H1 (cell line): ENCODE data around the gene BRSK2. TPM values are rescaled to one million over a fixed set of nuclear protein-coding genes. Genes with fewer than 3 reads are reported as not detected.

Experiments
- CTCF ChIA-PET: fragments of 300-600 bp; sonication (Branson Sonifier 250); formaldehyde crosslinking; loops from one replicate; lab custom pipeline; 2021; ENCODE audit not compliant: partially characterized antibody; lab: Charles Lee
- POLR2A ChIA-PET: fragments of 300-600 bp; sonication (Branson Sonifier 250); formaldehyde crosslinking; loops from one replicate; lab custom pipeline; 2021; ENCODE audit warnings: inconsistent platforms; ENCODE audit not compliant: partially characterized antibody; lab: Charles Lee
- DNase-seq, 2 experiments: peaks; one replicate each; pipeline versions ENCODE4 v3.0.0 to v3.0.0-alpha.2; 2010 to 2022; ENCODE audit warnings: low spot score in 2 of 2, low read depth in 1 of 2, mixed read lengths in 1 of 2
- FAIRE-seq: peaks from 2 replicates; lab custom pipeline; 2011; peaks lifted over from hg19 to GRCh38; lab: Jason Lieb, UNC
- H2AFZ ChIP-seq: 2 replicates; pipeline ENCODE4 v1.8.1; 2012; ENCODE audit warnings: low read length, inconsistent platforms
- H2AK5ac ChIP-seq: 2 replicates; pipeline ENCODE4 v1.6.1; 2013; ENCODE audit warnings: low read depth, low read length
- H2BK120ac ChIP-seq: replicated peaks from 2 replicates; pipeline ENCODE3; 2013; ENCODE audit warnings: low read depth, low read length, inconsistent platforms
- H2BK12ac ChIP-seq: 2 replicates; pipeline ENCODE4 v1.6.1; 2013; ENCODE audit warnings: low read depth, low read length
- H2BK15ac ChIP-seq: 2 replicates; pipeline ENCODE4 v1.6.1; 2013; ENCODE audit warnings: low read length
- H2BK20ac ChIP-seq: 2 replicates; pipeline ENCODE4 v1.6.1; 2013; ENCODE audit warnings: low read length
- H2BK5ac ChIP-seq: 2 replicates; pipeline ENCODE4 v1.6.1; 2013; ENCODE audit warnings: low read depth, low read length
- H3K14ac ChIP-seq: 2 replicates; pipeline ENCODE4 v1.6.1; 2013; ENCODE audit warnings: inconsistent platforms; ENCODE audit not compliant: insufficient read length
- H3K18ac ChIP-seq: 2 replicates; pipeline ENCODE4 v1.6.1; 2013; ENCODE audit warnings: low read length; ENCODE audit errors: extremely low read depth
- H3K23ac ChIP-seq: 2 replicates; pipeline ENCODE4 v1.6.1; 2013; ENCODE audit warnings: inconsistent platforms; ENCODE audit not compliant: insufficient read length
- H3K23me2 ChIP-seq: 2 replicates; pipeline ENCODE4 v1.6.1; 2013; ENCODE audit warnings: low read depth, low read length
- H3K27ac ChIP-seq: 2 replicates; pipeline ENCODE4 v1.6.1; 2011; ENCODE audit warnings: low read depth, low read length, inconsistent platforms
- H3K27me3 ChIP-seq, 4 experiments: replicated peaks in 1 of 4; 1 replicate in 1 of 4; 2 replicates in 3 of 4; pipeline versions ENCODE4 v1.6.1 to v1.8.1; 2011 to 2013; ENCODE audit warnings: low read length in 3 of 4, mild to moderate bottlenecking in 3 of 4, inconsistent platforms in 2 of 4, mixed read lengths in 2 of 4, moderate library complexity in 1 of 4; ENCODE audit not compliant: control insufficient read depth in 3 of 4, insufficient read depth in 3 of 4; ENCODE audit errors: extremely low read depth in 1 of 4
- H3K36me3 ChIP-seq, 4 experiments: 2 replicates each; pipeline versions ENCODE4 v1.6.1 to v1.8.1; 2011 to 2013; ENCODE audit warnings: mild to moderate bottlenecking in 4 of 4, low read length in 3 of 4, moderate library complexity in 2 of 4, control low read depth in 1 of 4, inconsistent platforms in 1 of 4; ENCODE audit not compliant: insufficient read depth in 4 of 4, control insufficient read depth in 2 of 4
- H3K4ac ChIP-seq: replicated peaks from 2 replicates; pipeline ENCODE3; 2013; ENCODE audit warnings: low read length, low read depth, mixed read lengths, inconsistent platforms; ENCODE audit not compliant: insufficient read length
- H3K4me1 ChIP-seq, 4 experiments: replicated peaks in 1 of 4; 1 replicate in 1 of 4; 2 replicates in 3 of 4; pipeline versions ENCODE4 v1.6.1 to v1.8.1; 2011 to 2013; ENCODE audit warnings: low read length in 3 of 4, inconsistent platforms in 2 of 4, mixed read lengths in 1 of 4; ENCODE audit not compliant: insufficient read depth in 4 of 4, control insufficient read depth in 3 of 4
- H3K4me2 ChIP-seq, 2 experiments: 2 replicates each; pipeline versions ENCODE4 v1.6.1 to v1.8.1; 2011 to 2013; ENCODE audit warnings: low read depth in 2 of 2, low read length in 2 of 2, control low read depth in 1 of 2, inconsistent platforms in 1 of 2, mild to moderate bottlenecking in 1 of 2; ENCODE audit not compliant: insufficient read depth in 1 of 2
- H3K4me3 ChIP-seq, 4 experiments: fragments of 200-600, 300-600 bp in 1 of 4; sonication (generic), shearing (Covaris generic), sonication (Bioruptor Twin) in 1 of 4; 2 replicates each; pipeline versions ENCODE4 v1.5.1 to v1.8.1; 2011 to 2016; ENCODE audit warnings: low read length in 4 of 4, low read depth in 3 of 4, control low read depth in 2 of 4, inconsistent platforms in 2 of 4, mild to moderate bottlenecking in 2 of 4, mixed read lengths in 1 of 4, moderate library complexity in 1 of 4; ENCODE audit not compliant: insufficient read depth in 2 of 4; ENCODE audit errors: extremely low read depth in 1 of 4
- H3K56ac ChIP-seq: replicated peaks from 2 replicates; pipeline ENCODE3; 2013; ENCODE audit warnings: low read depth, mild to moderate bottlenecking, mixed read lengths, low read length, inconsistent platforms; ENCODE audit not compliant: insufficient read length
- H3K79me1 ChIP-seq: 2 replicates; pipeline ENCODE4 v1.6.1; 2013; ENCODE audit warnings: low read depth, low read length, control low read depth
- H3K79me2 ChIP-seq, 2 experiments: 2 replicates each; pipeline versions ENCODE4 v1.6.1 to v1.8.1; 2012 to 2013; ENCODE audit warnings: low read length in 2 of 2, mild to moderate bottlenecking in 2 of 2, inconsistent platforms in 1 of 2; ENCODE audit not compliant: insufficient read depth in 2 of 2, control insufficient read depth in 1 of 2
- H3K9ac ChIP-seq, 4 experiments: replicated peaks in 1 of 4; 1 replicate in 1 of 4; 2 replicates in 3 of 4; pipeline versions ENCODE4 v1.6.1 to v1.8.1; 2011 to 2013; ENCODE audit warnings: low read depth in 3 of 4, low read length in 3 of 4, control low read depth in 2 of 4, mild to moderate bottlenecking in 2 of 4, moderate library complexity in 2 of 4, inconsistent platforms in 1 of 4; ENCODE audit errors: extremely low read depth in 1 of 4
- H3K9me3 ChIP-seq, 2 experiments: 2 replicates each; pipeline versions ENCODE4 v1.6.1 to v1.8.1; 2012 to 2013; ENCODE audit warnings: mild to moderate bottlenecking in 2 of 2, moderate library complexity in 2 of 2, control low read depth in 1 of 2, inconsistent platforms in 1 of 2, low read depth in 1 of 2, low read length in 1 of 2, mixed read lengths in 1 of 2; ENCODE audit not compliant: insufficient read depth in 2 of 2
- H4K20me1 ChIP-seq, 2 experiments: replicated peaks in 1 of 2; 2 replicates each; pipeline versions ENCODE3 to v1.8.1; 2011 to 2013; ENCODE audit warnings: inconsistent platforms in 2 of 2, low read length in 2 of 2, mild to moderate bottlenecking in 1 of 2; ENCODE audit not compliant: insufficient read depth in 2 of 2, control insufficient read depth in 1 of 2
- H4K5ac ChIP-seq: 2 replicates; pipeline ENCODE4 v1.6.1; 2013; ENCODE audit warnings: low read length, low read depth, mixed read lengths, inconsistent platforms; ENCODE audit not compliant: insufficient read length
- H4K8ac ChIP-seq: 2 replicates; pipeline ENCODE4 v1.8.0; 2013; ENCODE audit warnings: mild to moderate bottlenecking, moderate library complexity, low read length, inconsistent platforms; ENCODE audit not compliant: insufficient read depth; ENCODE audit errors: extremely low read depth
- H4K91ac ChIP-seq: replicated peaks from 2 replicates; pipeline ENCODE3; 2013; ENCODE audit warnings: low read length, mixed read lengths, inconsistent platforms; ENCODE audit not compliant: insufficient read length
- CEBPB ChIP-seq: IDR thresholded peaks from 2 replicates; pipeline ENCODE4 v1.6.1; 2012; ENCODE audit warnings: low read depth, low read length
- WGBS, 2 experiments: shearing (Covaris generic) in 1 of 2; methylation state at CpG; one replicate each; pipeline versions ENCODE4 v1.1.6 to v1.1.7; 2013 to 2015; ENCODE audit warnings: low lambda C conversion rate in 2 of 2, mixed read lengths in 2 of 2, inconsistent platforms in 1 of 2, low coverage in 1 of 2, missing lambda C conversion rate in 1 of 2; ENCODE audit not compliant: insufficient replicate concordance in 2 of 2, insufficient coverage in 1 of 2, insufficient read length in 1 of 2; ENCODE audit errors: extremely low coverage in 1 of 2, missing lambda C conversion rate in 1 of 2; 5-methylcytosine and 5-hydroxymethylcytosine counted together
- polyA plus RNA-seq, 7 experiments: library from polyadenylated mRNA; depleted of rRNA in 3 of 7; stranded (reverse) in 5 of 7; unstranded in 2 of 7; fragments of >200 nt in 5 of 7; fragments of 200-250 nt in 2 of 7; gene quantifications; 1 replicate in 5 of 7; 2 replicates in 1 of 7; 4 replicates in 1 of 7; pipeline versions ENCODE4 v1.2.1 to v1.2.3, GENCODE V29; 2011 to 2013; ENCODE audit warnings: missing spikeins in 2 of 7, mixed read lengths in 2 of 7
- total RNA-seq: library from RNA; stranded (reverse); fragmentation: NEBNext Ultra II Directional; extraction: Animal tissue kit (Norgen Biotek cat#: 25700); gene quantifications from 2 replicates; pipeline ENCODE4 v1.2.1, GENCODE V29; 2021
- TF ChIP-seq, protein P1 (sequence below): IDR thresholded peaks from 2 replicates; pipeline ENCODE4 v1.6.1; 2011; ENCODE audit warnings: low read length, improper control_type of control experiment

The BRSK2 gene
- total and polyA plus RNA-seq, 2 of the 8 experiments (the other 6 are each of a cell fraction or from before 2014, with no cell fraction given), result 17.3 to 27.1 TPM

GRCh38 chr11:1473011-1473628 is 83.4 kb downstream of the BRSK2 start:
- no peak overlapping the region for H3K4me3 ChIP-seq
- H2BK15ac ChIP-seq, result no peak overlapping the region
- ChIA-PET CTCF (interaction anchor here (0.7 to 1.2 kb wide), 5 partner anchors 9 to 42 kb away, joined by 3 read pairs; partner anchors contain the start of gene MOB2), POLR2A (interaction anchor here (1.3 kb wide), 1 partner anchor 9 kb away, joined by 4 read pairs; no protein-coding TSS in a partner anchor)
- H3K23me2 ChIP-seq, result no peaks in the 10 kb centered on the region
- H2BK5ac ChIP-seq, result no peak overlapping the region
- no peaks in the 10 kb centered on the region for H3K79me2 ChIP-seq
- FAIRE-seq, result no peak
- peaks cover 0 to 3% (median 0%) of the 10 kb centered on the region in 4 experiments; a peak in 1 of 8 replicates for H3K36me3 ChIP-seq
- 89% methylated on average over 12 of the region's 12 CpGs; no CpG with 5 or more reads in 1 of the 2 experiments for WGBS, 2 experiments
- no peak overlapping the region for H3K56ac ChIP-seq
- H2BK20ac ChIP-seq, result no peak overlapping the region
- no peak overlapping the region for H3K23ac ChIP-seq
- H3K79me1 ChIP-seq, result no peaks in the 10 kb centered on the region
- no peaks in the 10 kb centered on the region for H3K27me3 ChIP-seq
- no peak overlapping the region for H4K91ac ChIP-seq
- peaks cover 0 to 2% of the 10 kb centered on the region in 2 experiments for H4K20me1 ChIP-seq
- no peak overlapping the region for H4K5ac ChIP-seq
- H3K4me2 ChIP-seq, result no peak overlapping the region
- H2BK12ac ChIP-seq, result no peak overlapping the region
- no peak for TF ChIP-seq CEBPB
- TF ChIP-seq, protein P1, sequence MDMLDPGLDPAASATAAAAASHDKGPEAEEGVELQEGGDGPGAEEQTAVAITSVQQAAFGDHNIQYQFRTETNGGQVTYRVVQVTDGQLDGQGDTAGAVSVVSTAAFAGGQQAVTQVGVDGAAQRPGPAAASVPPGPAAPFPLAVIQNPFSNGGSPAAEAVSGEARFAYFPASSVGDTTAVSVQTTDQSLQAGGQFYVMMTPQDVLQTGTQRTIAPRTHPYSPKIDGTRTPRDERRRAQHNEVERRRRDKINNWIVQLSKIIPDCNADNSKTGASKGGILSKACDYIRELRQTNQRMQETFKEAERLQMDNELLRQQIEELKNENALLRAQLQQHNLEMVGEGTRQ, result no peak
- H3K14ac ChIP-seq, result no peak overlapping the region
- H3K9me3 ChIP-seq, result no peaks in the 10 kb centered on the region
- H2BK120ac ChIP-seq, result no peak overlapping the region
- H3K4ac ChIP-seq, result no peak overlapping the region
- H3K4me1 ChIP-seq, result no peaks in the 10 kb centered on the region; a peak in 1 of 7 replicates
- H2AFZ ChIP-seq, result no peak overlapping the region
- DNase-seq, result no peak
- H3K9ac ChIP-seq, result no peak overlapping the region
- H4K8ac ChIP-seq, result no peak overlapping the region
- no peak overlapping the region for H3K27ac ChIP-seq
- no peak overlapping the region for H3K18ac ChIP-seq
- H2AK5ac ChIP-seq, result no peak overlapping the region
